ENCODE data around the gene LAD1.

Gene LAD1

GRCh38 chr1:201353186-201353940 is 45.8 kb downstream of the LAD1 start:
- no peak overlapping the region for H3K27ac ChIP-seq (ENCODE audit: low read depth, low read length)

GRCh38 chr1:201351617-201352016 is 47.5 kb downstream of the LAD1 start:
- Histone ChIP-seq H3K27me3 (ENCODE audit: control insufficient read depth, low read length) (peaks cover 12% of the 10 kb centered on the region; the same call in 1 of the 2 replicates), H3K27ac (ENCODE audit: low read depth, low read length) (no peak overlapping the region), H3K79me2 (ENCODE audit: control insufficient read depth, low read length) (no peaks in the 10 kb centered on the region), H3K36me3 (ENCODE audit: control insufficient read depth, low read length) (no peaks in the 10 kb centered on the region), H3K9me3 (ENCODE audit: control insufficient read depth, insufficient read depth, low read length) (no peaks in the 10 kb centered on the region), H4K20me1 (ENCODE audit: control insufficient read depth, insufficient read depth, low read depth, low read length) (no peaks in the 10 kb centered on the region), H3K4me3 (ENCODE audit: low read length) (no peak overlapping the region), H3K4me1 (ENCODE audit: control insufficient read depth, low read length) (no peaks in the 10 kb centered on the region), H3K4me2 (ENCODE audit: low read length) (no peak overlapping the region), H3K9me2 (replicated peaks; ENCODE audit: control insufficient read depth, low read length) (no peaks in the 10 kb centered on the region), H3F3A (ENCODE audit: control insufficient read depth, insufficient read depth) (no peaks in the 10 kb centered on the region)
- TF ChIP-seq CTCF (IDR thresholded peaks at IDR 0.05; ENCODE audit: low read depth, low read length, poor library complexity, severe bottlenecking) (no peak), EZH2phosphoT487 (IDR thresholded peaks at IDR 0.05; ENCODE audit: borderline replicate concordance, low read length) (no peak)

More at GRCh38 chr1:201353186-201353940, 45.8 kb downstream of the LAD1 start:
- TF ChIP-seq EZH2phosphoT487 (IDR thresholded peaks at IDR 0.05; ENCODE audit: borderline replicate concordance, low read length) (no peak), CTCF (IDR thresholded peaks at IDR 0.05; ENCODE audit: low read depth, low read length, poor library complexity, severe bottlenecking) (no peak)
- Histone ChIP-seq H3K4me1 (ENCODE audit: control insufficient read depth, low read length) (no peaks in the 10 kb centered on the region), H3K79me2 (ENCODE audit: control insufficient read depth, low read length) (no peaks in the 10 kb centered on the region), H3K9me3 (ENCODE audit: control insufficient read depth, insufficient read depth, low read length) (no peaks in the 10 kb centered on the region), H4K20me1 (ENCODE audit: control insufficient read depth, insufficient read depth, low read depth, low read length) (no peaks in the 10 kb centered on the region), H3K4me3 (ENCODE audit: low read length) (no peak overlapping the region), H3K4me2 (ENCODE audit: low read length) (no peak overlapping the region), H3K27me3 (ENCODE audit: control insufficient read depth, low read length) (0 out of 2 replicates have a peak, but pooled peaks cover 6% of the 10 kb centered on the region), H3K36me3 (ENCODE audit: control insufficient read depth, low read length) (no peaks in the 10 kb centered on the region), H3K9me2 (replicated peaks; ENCODE audit: control insufficient read depth, low read length) (no peaks in the 10 kb centered on the region), H3F3A (ENCODE audit: control insufficient read depth, insufficient read depth) (no peaks in the 10 kb centered on the region)

GRCh38 chr1:201350884-201351283 is 48.2 kb downstream of the LAD1 start:
- H3K9me3 ChIP-seq (ENCODE audit: control insufficient read depth, insufficient read depth, low read length): no peaks in the 10 kb centered on the region
- peaks cover 12% of the 10 kb centered on the region; the same call in 1 of the 2 replicates for H3K27me3 ChIP-seq (ENCODE audit: control insufficient read depth, low read length)
- H3K4me3 ChIP-seq (ENCODE audit: low read length): no peak overlapping the region
- H3K4me2 ChIP-seq (ENCODE audit: low read length): no peak overlapping the region
- no peaks in the 10 kb centered on the region for H4K20me1 ChIP-seq (ENCODE audit: control insufficient read depth, insufficient read depth, low read depth, low read length)
- H3K9me2 ChIP-seq (replicated peaks; ENCODE audit: control insufficient read depth, low read length): no peaks in the 10 kb centered on the region
- no peaks in the 10 kb centered on the region for H3K79me2 ChIP-seq (ENCODE audit: control insufficient read depth, low read length)
- no peaks in the 10 kb centered on the region for H3K36me3 ChIP-seq (ENCODE audit: control insufficient read depth, low read length)
- TF ChIP-seq EZH2phosphoT487 (IDR thresholded peaks at IDR 0.05; ENCODE audit: borderline replicate concordance, low read length) (no peak), CTCF (IDR thresholded peaks at IDR 0.05; ENCODE audit: low read depth, low read length, poor library complexity, severe bottlenecking) (no peak)
- no peaks in the 10 kb centered on the region for H3F3A ChIP-seq (ENCODE audit: control insufficient read depth, insufficient read depth)
- no peaks in the 10 kb centered on the region for H3K4me1 ChIP-seq (ENCODE audit: control insufficient read depth, low read length)
- H3K27ac ChIP-seq (ENCODE audit: low read depth, low read length): no peak overlapping the region

Measured in DOHH2 (cell line).